Endothelial cell of umbilical vein (primary cell): Measurements from ENCODE around the gene TGFBI.

ENCODE experiments used
- CTCF ChIP-seq, 2 donors: IDR thresholded peaks; 1 replicate in 1 of 2; 2 replicates in 1 of 2; pipeline ENCODE4 v1.5.1; 2011; ENCODE audit warnings: low read length in 2 of 2, mild to moderate bottlenecking in 2 of 2, moderate library complexity in 2 of 2, control low read depth in 1 of 2, inconsistent platforms in 1 of 2, low read depth in 1 of 2; ENCODE audit not compliant: insufficient read depth in 1 of 2; ENCODE audit errors: extremely low read depth in 1 of 2
- EZH2 ChIP-seq: IDR thresholded peaks from 2 replicates; pipeline ENCODE4 v1.6.1; 2012; ENCODE audit warnings: borderline replicate concordance, low read depth, mild to moderate bottlenecking, moderate library complexity, low read length, inconsistent platforms; ENCODE audit not compliant: severe bottlenecking
- MAX ChIP-seq: IDR thresholded peaks from 2 replicates; pipeline ENCODE4 v1.6.1; 2011; ENCODE audit not compliant: insufficient read depth, insufficient read length
- MYC ChIP-seq: IDR thresholded peaks from one replicate; pipeline ENCODE4 v1.6.1; 2011; ENCODE audit warnings: mild to moderate bottlenecking, low read depth, low read length
- POLR2A ChIP-seq: IDR thresholded peaks from 2 replicates; pipeline ENCODE4 v1.6.1; 2012; ENCODE audit warnings: low read depth, mild to moderate bottlenecking, control low read depth, low read length
- POLR2AphosphoS5 ChIP-seq: IDR thresholded peaks from 2 replicates; pipeline ENCODE4 v1.6.1; 2012; ENCODE audit warnings: low read depth, mild to moderate bottlenecking, control low read depth, low read length, moderate library complexity; ENCODE audit not compliant: insufficient read depth

DNA sequence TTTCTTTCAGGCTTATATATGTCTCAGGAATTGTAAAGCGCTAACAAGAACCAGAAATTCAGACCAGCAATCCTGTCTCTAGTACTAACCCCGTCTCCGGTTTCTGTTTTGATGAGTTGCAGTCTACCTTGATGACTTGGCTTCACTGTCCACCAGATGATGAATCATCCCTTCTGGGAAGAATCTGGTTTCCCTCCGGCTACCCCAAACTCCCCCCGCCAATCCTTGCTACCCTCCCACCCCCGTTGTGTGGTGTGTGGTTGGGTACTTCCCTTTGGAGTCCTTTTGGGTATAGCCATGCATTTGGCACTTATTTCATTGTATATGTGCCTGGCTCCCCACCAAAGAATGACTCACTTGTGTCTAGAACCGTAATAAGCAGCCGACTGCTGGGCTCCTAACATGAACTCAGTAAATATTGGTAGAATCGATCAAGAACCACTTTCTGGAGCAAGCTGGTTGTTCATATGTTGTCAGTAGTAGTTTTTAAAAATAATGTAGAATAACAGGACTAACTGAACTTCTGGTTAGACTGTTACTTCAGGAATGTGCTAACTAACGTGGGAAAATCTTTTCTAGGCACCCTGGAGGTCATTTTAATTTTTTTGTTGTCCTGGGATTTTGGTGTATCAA, 8.3 kb upstream of the TGFBI start:
- TF ChIP-seq MYC (no peak), MAX (no peak), POLR2A (no peak), EZH2 (no peak), CTCF (IDR thresholded peaks at IDR 0.05; ENCODE audit: extremely low read depth in 1 of 2, insufficient read depth in 1 of 2, low read depth in 1 of 2, low read length in 2 of 2) (no peak), POLR2AphosphoS5 (no peak)
